Measurements from ENCODE around the gene SH2D1B. TPM values are rescaled to one million over a fixed set of nuclear protein-coding genes. Genes with fewer than 3 reads are reported as not detected.

SH2D1B gene
- total and polyA plus RNA-seq, 2 donors (not counting 1 experiment from before 2014, with no cell fraction given) = 0.15 TPM

DNA sequence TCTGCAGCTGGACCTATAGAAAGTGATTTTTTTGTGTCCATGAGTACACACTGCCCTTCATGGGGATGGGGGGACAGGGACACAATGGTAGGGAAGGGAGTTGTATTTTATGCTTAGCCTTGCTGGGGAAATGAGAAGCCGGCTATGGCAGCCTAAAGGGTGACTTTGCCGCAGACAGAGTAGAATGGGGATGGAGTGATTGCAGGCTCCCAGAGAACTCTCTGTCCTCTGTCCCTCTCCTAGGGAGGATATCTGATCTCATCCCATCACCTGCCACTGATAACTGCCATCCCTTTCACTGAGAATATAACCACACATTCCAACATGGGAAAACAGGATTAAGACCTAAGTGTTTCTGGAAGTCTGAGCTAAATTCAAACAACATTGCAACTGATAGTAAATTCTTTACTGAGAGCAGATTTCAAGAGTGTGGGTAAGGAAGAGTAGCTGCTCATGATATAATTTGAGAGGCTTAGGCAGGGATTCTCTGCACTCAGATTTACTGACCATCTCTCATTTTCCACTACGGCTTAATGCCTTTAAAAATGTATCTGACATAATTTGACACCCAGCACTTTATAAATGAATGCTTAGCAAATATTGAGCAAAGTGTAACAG is 13.9 kb downstream of the SH2D1B start:
- H3K4me1 ChIP-seq (ENCODE audit: control insufficient read depth in 2 of 2, insufficient read depth in 2 of 2, low read length in 2 of 2) = no peaks in the 10 kb centered on the region
- H3K27ac ChIP-seq (ENCODE audit: low read length in 2 of 2) = no peak overlapping the region
- ChIA-PET CTCF (no interaction called here), POLR2A (no interaction called here)
- no peak for TF ChIP-seq EZH2 (IDR thresholded peaks at IDR 0.05; ENCODE audit: borderline replicate concordance, insufficient read depth, low read depth, low read length, poor library complexity, severe bottlenecking)
- TF ChIP-seq, protein P1, sequence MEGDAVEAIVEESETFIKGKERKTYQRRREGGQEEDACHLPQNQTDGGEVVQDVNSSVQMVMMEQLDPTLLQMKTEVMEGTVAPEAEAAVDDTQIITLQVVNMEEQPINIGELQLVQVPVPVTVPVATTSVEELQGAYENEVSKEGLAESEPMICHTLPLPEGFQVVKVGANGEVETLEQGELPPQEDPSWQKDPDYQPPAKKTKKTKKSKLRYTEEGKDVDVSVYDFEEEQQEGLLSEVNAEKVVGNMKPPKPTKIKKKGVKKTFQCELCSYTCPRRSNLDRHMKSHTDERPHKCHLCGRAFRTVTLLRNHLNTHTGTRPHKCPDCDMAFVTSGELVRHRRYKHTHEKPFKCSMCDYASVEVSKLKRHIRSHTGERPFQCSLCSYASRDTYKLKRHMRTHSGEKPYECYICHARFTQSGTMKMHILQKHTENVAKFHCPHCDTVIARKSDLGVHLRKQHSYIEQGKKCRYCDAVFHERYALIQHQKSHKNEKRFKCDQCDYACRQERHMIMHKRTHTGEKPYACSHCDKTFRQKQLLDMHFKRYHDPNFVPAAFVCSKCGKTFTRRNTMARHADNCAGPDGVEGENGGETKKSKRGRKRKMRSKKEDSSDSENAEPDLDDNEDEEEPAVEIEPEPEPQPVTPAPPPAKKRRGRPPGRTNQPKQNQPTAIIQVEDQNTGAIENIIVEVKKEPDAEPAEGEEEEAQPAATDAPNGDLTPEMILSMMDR (IDR thresholded peaks at IDR 0.05) = no peak
- H3K4me2 ChIP-seq (replicated peaks; ENCODE audit: low read depth, low read length, poor library complexity, severe bottlenecking) = no peak overlapping the region
- no CpG with 5 or more reads among the region's 3 CpGs for WGBS (ENCODE audit: insufficient coverage)
- no peak overlapping the region for H2AFZ ChIP-seq (ENCODE audit: insufficient read depth, low read depth, low read length, poor library complexity, severe bottlenecking)
- H3K4me3 ChIP-seq (ENCODE audit: control extremely low read depth in 1 of 5, extremely low read depth in 1 of 5, insufficient read depth in 1 of 5, low read depth in 2 of 5, low read length in 4 of 5) = no peak overlapping the region
- H3K9me3 ChIP-seq (ENCODE audit: control extremely low read depth in 1 of 3, control insufficient read depth in 2 of 3, insufficient read depth in 1 of 3, low read length in 2 of 3) = no peaks in the 10 kb centered on the region
- no peaks in the 10 kb centered on the region for H3K36me3 ChIP-seq (replicated peaks in 1 of 2; ENCODE audit: control extremely low read depth in 1 of 2, control insufficient read depth in 1 of 2, extremely low read depth in 1 of 2, insufficient read depth in 2 of 2, low read length in 1 of 2)
- no peaks in the 10 kb centered on the region for H4K20me1 ChIP-seq (ENCODE audit: control insufficient read depth, insufficient read depth, low read length, poor library complexity, severe bottlenecking)
- H3K4me3 Mint-ChIP-seq = no peak overlapping the region
- peaks cover 0 to 8% (median 2%) of the 10 kb centered on the region in 4 experiments for H3K27me3 ChIP-seq (replicated peaks in 1 of 4; ENCODE audit: control extremely low read depth in 1 of 4, control insufficient read depth in 3 of 4, insufficient read depth in 4 of 4, low read length in 3 of 4)
- intact Hi-C loops (cut with micrococcal nuclease) = no loop called here
- ATAC-seq (ENCODE audit: low read depth) = no peak
- no peaks in the 10 kb centered on the region for H3K9me3 Mint-ChIP-seq (ENCODE audit: insufficient read depth)
- H3K4me1 Mint-ChIP-seq = no peaks in the 10 kb centered on the region
- peaks cover 45% of the 10 kb centered on the region for H3K27me3 Mint-ChIP-seq
- H3K79me2 ChIP-seq (ENCODE audit: control insufficient read depth, insufficient read depth, low read length) = no peaks in the 10 kb centered on the region
- no peak overlapping the region for H3K9ac ChIP-seq (ENCODE audit: low read length)
- H3K27ac Mint-ChIP-seq = no peak overlapping the region
- no peak for DNase-seq

DNA sequence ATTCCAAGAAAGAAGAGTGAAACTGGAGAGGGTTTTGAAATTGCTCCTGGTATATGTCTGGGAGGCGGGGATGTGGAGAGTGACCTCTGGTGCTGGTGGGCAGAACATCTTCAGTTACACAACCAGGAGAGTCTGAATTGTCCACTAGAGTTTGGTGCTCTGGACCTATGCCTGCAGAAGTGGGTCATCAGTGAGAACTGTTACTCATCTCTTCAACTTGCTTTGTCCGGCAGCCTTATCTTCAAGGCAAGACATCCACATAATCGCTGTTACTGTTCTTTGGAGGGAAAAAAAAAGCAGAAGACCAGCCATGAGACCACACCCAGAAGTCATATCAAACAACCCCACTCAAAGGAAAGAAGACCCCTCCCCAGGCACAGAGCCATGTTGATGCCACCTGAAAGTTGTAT is 14.9 kb downstream of the SH2D1B start:
- Histone ChIP-seq H2AFZ (ENCODE audit: insufficient read depth, low read depth, low read length, poor library complexity, severe bottlenecking) (no peak overlapping the region), H3K4me3 (ENCODE audit: control extremely low read depth in 1 of 5, extremely low read depth in 1 of 5, insufficient read depth in 1 of 5, low read depth in 2 of 5, low read length in 4 of 5) (no peak overlapping the region), H3K27me3 (replicated peaks in 1 of 4; ENCODE audit: control extremely low read depth in 1 of 4, control insufficient read depth in 3 of 4, insufficient read depth in 4 of 4, low read length in 3 of 4) (peaks cover 0 to 8% (median 2%) of the 10 kb centered on the region in 4 experiments), H3K27ac (ENCODE audit: low read length in 2 of 2) (no peak overlapping the region), H4K20me1 (ENCODE audit: control insufficient read depth, insufficient read depth, low read length, poor library complexity, severe bottlenecking) (no peaks in the 10 kb centered on the region), H3K36me3 (replicated peaks in 1 of 2; ENCODE audit: control extremely low read depth in 1 of 2, control insufficient read depth in 1 of 2, extremely low read depth in 1 of 2, insufficient read depth in 2 of 2, low read length in 1 of 2) (no peaks in the 10 kb centered on the region), H3K4me2 (replicated peaks; ENCODE audit: low read depth, low read length, poor library complexity, severe bottlenecking) (no peak overlapping the region), H3K79me2 (ENCODE audit: control insufficient read depth, insufficient read depth, low read length) (no peaks in the 10 kb centered on the region), H3K9me3 (ENCODE audit: control extremely low read depth in 1 of 3, control insufficient read depth in 2 of 3, insufficient read depth in 1 of 3, low read length in 2 of 3) (no peaks in the 10 kb centered on the region), H3K9ac (ENCODE audit: low read length) (no peak overlapping the region), H3K4me1 (ENCODE audit: control insufficient read depth in 2 of 2, insufficient read depth in 2 of 2, low read length in 2 of 2) (no peaks in the 10 kb centered on the region)
- ChIA-PET CTCF (no interaction called here), POLR2A (no interaction called here)
- Mint-ChIP-seq H3K4me1 (no peaks in the 10 kb centered on the region), H3K9me3 (ENCODE audit: insufficient read depth) (no peaks in the 10 kb centered on the region), H3K27ac (no peak overlapping the region), H3K27me3 (peaks cover 39% of the 10 kb centered on the region), H3K4me3 (no peak overlapping the region)
- no peak for ATAC-seq (ENCODE audit: low read depth)
- intact Hi-C loops (cut with micrococcal nuclease) = no loop called here
- 95% methylated on average over 3 of the region's 3 CpGs for WGBS (ENCODE audit: insufficient coverage)
- TF ChIP-seq, protein P1 (IDR thresholded peaks at IDR 0.05) = no peak
- TF ChIP-seq EZH2 (IDR thresholded peaks at IDR 0.05; ENCODE audit: borderline replicate concordance, insufficient read depth, low read depth, low read length, poor library complexity, severe bottlenecking) = no peak
- no peak for DNase-seq

Measured in B cell (primary cell).